Measurements from ENCODE around the gene ASB6.

Gene ASB6

GRCh38 chr9:129587487-129588262 is 54.3 kb downstream of the ASB6 start:
- in situ Hi-C loops (cut with MboI; ENCODE audit: low sequenced_read_pairs) = no loop called here

DNA sequence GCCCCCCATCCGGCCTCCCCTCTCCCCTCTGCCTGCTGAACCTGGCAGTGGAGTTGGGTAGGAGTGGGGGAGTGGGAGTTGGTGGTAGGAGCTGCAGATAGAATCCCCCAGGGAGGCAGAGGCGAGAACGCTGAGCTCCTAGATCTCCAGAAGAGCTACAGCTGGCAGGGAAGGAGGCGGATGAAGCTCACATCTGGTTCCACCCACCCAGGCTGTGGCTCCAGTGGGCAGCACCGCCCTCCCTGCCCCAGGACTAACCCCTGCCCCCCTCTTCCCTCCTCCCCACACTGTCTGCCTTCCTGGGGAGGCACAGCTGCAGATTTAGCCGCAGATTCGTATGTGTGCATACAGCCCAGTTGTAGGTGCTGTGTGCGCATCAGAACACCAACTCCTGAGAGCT is 55.3 kb downstream of the ASB6 start:
- in situ Hi-C loops (cut with MboI; ENCODE audit: low sequenced_read_pairs) = no loop called here

- in situ Hi-C loops (cut with MboI; ENCODE audit: low sequenced_read_pairs) = no loop called here
These were observed 55.7 kb downstream of the ASB6 start for GRCh38 chr9:129586245-129586644.

DNA sequence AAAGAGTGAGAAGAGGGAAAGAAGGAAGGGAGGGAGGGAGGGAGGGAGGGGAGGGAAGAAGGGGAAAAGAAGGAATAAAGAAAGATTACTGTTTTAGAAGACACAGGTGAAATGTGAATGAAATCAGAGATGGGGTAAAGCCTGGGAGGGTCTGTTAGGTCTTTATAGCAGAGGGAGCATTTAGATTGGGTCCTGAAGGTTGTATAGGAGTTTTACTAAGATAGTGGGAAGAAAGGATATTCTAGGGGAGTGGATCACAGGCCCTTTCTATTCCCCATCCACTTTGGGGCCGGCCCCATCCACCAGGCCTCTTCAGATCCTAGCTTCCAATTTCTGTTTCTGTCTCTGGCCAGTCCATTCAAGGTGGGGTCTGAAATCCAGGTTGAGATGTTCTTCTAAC is 56.6 kb downstream of the ASB6 start:
- in situ Hi-C loops (cut with MboI; ENCODE audit: low sequenced_read_pairs) = no loop called here
